T-helper 2 cell (primary cell): ENCODE measurements around the gene APOO.

Source experiments
- DNase-seq, 5 experiments: peaks; one replicate each; pipeline versions ENCODE4 v3.0.0 to v3.0.0-alpha.2; 2012 to 2022

The APOO gene

GRCh38 chrX:23815376-23815775 is 92.4 kb downstream of the APOO start:
- DNase-seq: no peak

- no peak for DNase-seq
These were observed 93.9 kb downstream of the APOO start for GRCh38 chrX:23813808-23814207.

- DNase-seq: no peak
These were observed 96.1 kb downstream of the APOO start for GRCh38 chrX:23811656-23812055.

GRCh38 chrX:23811108-23811651 is 96.6 kb downstream of the APOO start:
- no peak for DNase-seq

GRCh38 chrX:23810279-23810678 is 97.5 kb downstream of the APOO start:
- no peak for DNase-seq

GRCh38 chrX:23805389-23805788 is 102.3 kb downstream of the APOO start:
- DNase-seq: no peak

- no peak for DNase-seq
These were observed 103.2 kb downstream of the APOO start for GRCh38 chrX:23804578-23804977.

GRCh38 chrX:23803931-23804381 is 103.8 kb downstream of the APOO start:
- no peak for DNase-seq

GRCh38 chrX:23802431-23802830 is 105.3 kb downstream of the APOO start:
- no peak for DNase-seq

GRCh38 chrX:23799469-23800065 is 108.2 kb downstream of the APOO start:
- no peak for DNase-seq

- DNase-seq: no peak
These were observed 110.2 kb downstream of the APOO start for GRCh38 chrX:23797371-23798128.

- no peak for DNase-seq
These were observed 112.5 kb downstream of the APOO start for GRCh38 chrX:23795221-23795620.

GRCh38 chrX:23792861-23793553 is 114.7 kb downstream of the APOO start:
- no peak for DNase-seq

GRCh38 chrX:23790155-23790497 is 117.6 kb downstream of the APOO start:
- no peak for DNase-seq

GRCh38 chrX:23789386-23790154 is 118.2 kb downstream of the APOO start:
- no peak for DNase-seq

- no peak for DNase-seq
These were observed 118.8 kb downstream of the APOO start for GRCh38 chrX:23788946-23789345.

- DNase-seq: no peak
These were observed 119.2 kb downstream of the APOO start for GRCh38 chrX:23788521-23788920.

GRCh38 chrX:23787745-23788118 is 120.0 kb downstream of the APOO start:
- DNase-seq: no peak

GRCh38 chrX:23786268-23786815 is 121.4 kb downstream of the APOO start:
- DNase-seq: no peak

- DNase-seq: no peak
These were observed 122.2 kb downstream of the APOO start for GRCh38 chrX:23785580-23785979.

- peak in 1 of 5 experiments; percentile 54 for DNase-seq
These were observed 123.0 kb downstream of the APOO start for GRCh38 chrX:23784470-23785331.
